GM23338 (cell line): ENCODE measurements around the gene PTPN5. TPM values are rescaled to one million over a fixed set of nuclear protein-coding genes. Genes with fewer than 3 reads are reported as not detected.

Experiments used
- ATAC-seq: fragments of 200-7000 bp; cut with Tn5 transposase; 3 replicates; pipeline ENCODE4 v1.9.1; 2020
- DNase-seq: peaks from one replicate; pipeline ENCODE4 v3.0.0-alpha.2; 2015; ENCODE audit warnings: low spot score
- H2AFZ ChIP-seq: fragments of 200-600 bp; sonication (generic); 2 replicates; pipeline ENCODE4 v1.8.0; 2016; ENCODE audit warnings: antibody characterized with exemption, mild to moderate bottlenecking, moderate library complexity
- H3F3A ChIP-seq: fragments of 200-600 bp; sonication (generic); replicated peaks from 2 replicates; pipeline ENCODE4 v1.8.0; 2017; ENCODE audit warnings: antibody characterized with exemption, mixed run types, low read depth
- H3K27ac ChIP-seq: fragments of 200-600 bp; sonication (generic); 2 replicates; pipeline ENCODE4 v1.6.1; 2016; ENCODE audit warnings: low read depth
- H3K27me3 ChIP-seq: fragments of 200-600 bp; sonication (generic); 2 replicates; pipeline ENCODE4 v1.8.0; 2016; ENCODE audit warnings: mild to moderate bottlenecking, mixed run types, moderate library complexity; ENCODE audit not compliant: insufficient read depth
- H3K36me3 ChIP-seq: fragments of 200-600 bp; sonication (generic); 2 replicates; pipeline ENCODE4 v1.8.0; 2016; ENCODE audit warnings: mild to moderate bottlenecking; ENCODE audit not compliant: insufficient read depth
- H3K4me1 ChIP-seq: fragments of 200-600 bp; sonication (generic); 2 replicates; pipeline ENCODE4 v1.8.0; 2016; ENCODE audit warnings: mild to moderate bottlenecking, moderate library complexity; ENCODE audit not compliant: insufficient read depth
- H3K4me2 ChIP-seq: fragments of 200-600 bp; sonication (generic); 2 replicates; pipeline ENCODE4 v1.7.1; 2017; ENCODE audit warnings: mixed run types
- H3K4me3 ChIP-seq: fragments of 200-600 bp; sonication (generic); 2 replicates; pipeline ENCODE4 v1.6.1; 2016; ENCODE audit warnings: mixed run types
- H3K79me2 ChIP-seq: fragments of 200-600 bp; sonication (generic); replicated peaks from 2 replicates; pipeline ENCODE4 v1.8.0; 2017; ENCODE audit warnings: mild to moderate bottlenecking; ENCODE audit not compliant: insufficient read depth
- H3K9me2 ChIP-seq: fragments of 200-600 bp; sonication (generic); 2 replicates; pipeline ENCODE4 v1.8.0; 2017; ENCODE audit not compliant: insufficient read depth
- H4K20me1 ChIP-seq: fragments of 200-600 bp; sonication (generic); replicated peaks from 2 replicates; pipeline ENCODE4 v1.8.0; 2017; ENCODE audit warnings: mild to moderate bottlenecking; ENCODE audit not compliant: insufficient read depth
- H3K27ac Mint-ChIP-seq: 2 replicates; pipeline ENCODE4 v1.8.0; 2020; ENCODE audit warnings: inconsistent platforms, mild to moderate bottlenecking, moderate library complexity, mixed read lengths
- H3K27me3 Mint-ChIP-seq: 3 replicates; pipeline ENCODE4 v1.8.0; 2022; ENCODE audit warnings: low read depth, mild to moderate bottlenecking, moderate library complexity, mixed read lengths, inconsistent platforms; ENCODE audit not compliant: insufficient read depth, poor library complexity
- H3K36me3 Mint-ChIP-seq: 3 replicates; pipeline ENCODE4 v1.8.0; 2021; ENCODE audit warnings: low read depth, mild to moderate bottlenecking, inconsistent platforms, moderate library complexity, mixed read lengths
- H3K4me1 Mint-ChIP-seq: 3 replicates; pipeline ENCODE4 v1.8.0; 2020; ENCODE audit warnings: mild to moderate bottlenecking, inconsistent platforms, mixed read lengths
- H3K4me3 Mint-ChIP-seq: 3 replicates; pipeline ENCODE4 v1.8.0; 2021; ENCODE audit warnings: moderate library complexity, mild to moderate bottlenecking, inconsistent platforms, mixed read lengths
- H3K9me3 Mint-ChIP-seq: 3 replicates; pipeline ENCODE4 v1.8.0; 2020; ENCODE audit warnings: moderate library complexity, mild to moderate bottlenecking, inconsistent platforms, mixed read lengths
- CREB1 ChIP-seq: fragments of 250-450 bp; sonication (Bioruptor Pico); IDR thresholded peaks from 2 replicates; pipeline ENCODE4 v1.5.0; 2020; ENCODE audit warnings: low read depth, mild to moderate bottlenecking, moderate library complexity
- CTCF ChIP-seq, 2 experiments: fragments of 200-600 bp in 1 of 2; sonication (generic) in 1 of 2; conservative IDR thresholded peaks; 2 replicates each; pipeline versions ENCODE4 v1.5.1 to v1.6.1; 2016 to 2017; ENCODE audit warnings: antibody characterized with exemption in 2 of 2, low read depth in 2 of 2, mild to moderate bottlenecking in 2 of 2, moderate library complexity in 1 of 2
- ETS1 ChIP-seq: IDR thresholded peaks from 2 replicates; pipeline ENCODE4 v1.6.1; 2016; ENCODE audit warnings: antibody characterized with exemption
- EZH2 ChIP-seq: fragments of 200-600 bp; sonication (generic); IDR thresholded peaks from one replicate; pipeline ENCODE4 v1.8.0; 2017; ENCODE audit warnings: antibody characterized with exemption, mild to moderate bottlenecking, low read depth; ENCODE audit not compliant: unreplicated experiment
- EZH2phosphoT487 ChIP-seq: fragments of 200-600 bp; sonication (generic); IDR thresholded peaks from one replicate; pipeline ENCODE4 v1.8.1; 2018; ENCODE audit warnings: antibody characterized with exemption; ENCODE audit not compliant: unreplicated experiment
- JUNB ChIP-seq: IDR thresholded peaks from one replicate; pipeline ENCODE4 v1.6.1; 2016; ENCODE audit warnings: antibody characterized with exemption; ENCODE audit not compliant: unreplicated experiment
- NANOG ChIP-seq: IDR thresholded peaks from 2 replicates; pipeline ENCODE4 v1.6.1; 2016; ENCODE audit warnings: antibody characterized with exemption, borderline replicate concordance
- POLR2AphosphoS5 ChIP-seq: IDR thresholded peaks from 2 replicates; pipeline ENCODE4 v1.6.1; 2016; ENCODE audit warnings: antibody characterized with exemption, low read depth
- REST ChIP-seq: IDR thresholded peaks from one replicate; pipeline ENCODE4 v1.6.1; 2018; ENCODE audit warnings: antibody characterized with exemption; ENCODE audit not compliant: unreplicated experiment
- STAT1 ChIP-seq: IDR thresholded peaks from one replicate; pipeline ENCODE4 v1.6.1; 2016; ENCODE audit warnings: antibody characterized with exemption; ENCODE audit not compliant: unreplicated experiment
- ZNF331 ChIP-seq: fragments of 250-450 bp; sonication (Bioruptor Pico); IDR thresholded peaks from 2 replicates; pipeline ENCODE4 v1.5.0; 2020; ENCODE audit warnings: low read depth, mild to moderate bottlenecking, moderate library complexity
- ZNF462 ChIP-seq: fragments of 250-450 bp; sonication (Bioruptor Pico); IDR thresholded peaks from 2 replicates; pipeline ENCODE4 v1.5.0; 2020; ENCODE audit warnings: mild to moderate bottlenecking, moderate library complexity
- polyA plus RNA-seq: library from polyadenylated mRNA; unstranded; fragments of >200 nt; fragmentation: Nextera tagmentation; extraction: Ambion mirVana; gene quantifications from 2 replicates; pipeline ENCODE4 v1.2.1, GENCODE V29; 2016
- total RNA-seq: library from RNA; depleted of rRNA; stranded (reverse); fragments of >200 nt; shearing (Covaris generic); gene quantifications from 2 replicates; pipeline ENCODE4 v1.2.3, GENCODE V29; 2014

Gene PTPN5
- total and polyA plus RNA-seq, 2 experiments from 2014 or later = 3.7 to 5.7 TPM

GRCh38 chr11:18707811-18708340 lies 83.7 kb downstream of the PTPN5 start:
- no peaks in the 10 kb centered on the region for H3K36me3 Mint-ChIP-seq
- H3K9me3 Mint-ChIP-seq = no peaks in the 10 kb centered on the region
- Histone ChIP-seq H2AFZ (no peak overlapping the region), H4K20me1 (no peaks in the 10 kb centered on the region), H3K4me3 (no peak overlapping the region), H3F3A (no peaks in the 10 kb centered on the region), H3K36me3 (no peaks in the 10 kb centered on the region), H3K4me2 (no peak overlapping the region), H3K27ac (no peak overlapping the region), H3K79me2 (no peaks in the 10 kb centered on the region), H3K4me1 (peaks cover 10% of the 10 kb centered on the region; the same call in 1 of the 2 replicates), H3K9me2 (no peaks in the 10 kb centered on the region), H3K27me3 (peaks cover 18% of the 10 kb centered on the region)
- H3K27ac Mint-ChIP-seq = no peak overlapping the region
- ATAC-seq (no peak), DNase-seq (no peak)
- no peak overlapping the region; the same call in 2 of the 3 replicates for H3K4me3 Mint-ChIP-seq
- peaks cover 8% of the 10 kb centered on the region for H3K27me3 Mint-ChIP-seq
- TF ChIP-seq ETS1 (no peak), ZNF462 (no peak), STAT1 (no peak), CREB1 (CRISPR knock-in tag) (no peak), ZNF331 (CRISPR knock-in tag) (no peak), REST (no peak), NANOG (no peak), EZH2phosphoT487 (no peak), POLR2AphosphoS5 (no peak), CTCF (conservative IDR thresholded peaks at IDR 0.05; ENCODE audit: low read depth in 2 of 2) (no peak), EZH2 (no peak), JUNB (no peak)
- peaks cover 7% of the 10 kb centered on the region; the same call in 2 of the 3 replicates for H3K4me1 Mint-ChIP-seq
